GM21390 (cell line): ENCODE data around the gene C17orf67.

Experiments used
- ATAC-seq: cut with Tn5 transposase; IDR thresholded peaks from one replicate; pipeline ENCODE4 v1.9.1; 2021; ENCODE audit not compliant: unreplicated experiment

The C17orf67 gene

GRCh38 chr17:56834380-56835263, 902 bp upstream of the C17orf67 start:
- ATAC-seq: peak; percentile 27

- peak; percentile 50 for ATAC-seq
Measured at GRCh38 chr17:56833057-56833808, 487 bp downstream of the C17orf67 start.

GRCh38 chr17:56832446-56832845, 1.3 kb downstream of the C17orf67 start:
- ATAC-seq: no peak

GRCh38 chr17:56831369-56832095, 2.2 kb downstream of the C17orf67 start:
- ATAC-seq: no peak

GRCh38 chr17:56830726-56831368, 2.9 kb downstream of the C17orf67 start:
- no peak for ATAC-seq

GRCh38 chr17:56826611-56827414, 6.9 kb downstream of the C17orf67 start:
- no peak for ATAC-seq

- ATAC-seq: no peak
Measured at GRCh38 chr17:56824503-56824902, 9.2 kb downstream of the C17orf67 start.

GRCh38 chr17:56823848-56824247, 9.9 kb downstream of the C17orf67 start:
- ATAC-seq: no peak

- ATAC-seq: no peak
Measured at GRCh38 chr17:56822725-56823124, 11.0 kb downstream of the C17orf67 start.

GRCh38 chr17:56821847-56822534, 11.7 kb downstream of the C17orf67 start:
- no peak for ATAC-seq

GRCh38 chr17:56820207-56820606, 13.5 kb downstream of the C17orf67 start:
- ATAC-seq: no peak

- peak; percentile 82 for ATAC-seq
Measured at GRCh38 chr17:56819431-56820145, 14.1 kb downstream of the C17orf67 start.

GRCh38 chr17:56819030-56819429, 14.7 kb downstream of the C17orf67 start:
- no peak for ATAC-seq

- ATAC-seq: no peak
Measured at GRCh38 chr17:56817066-56817465, 16.7 kb downstream of the C17orf67 start.

- no peak for ATAC-seq
Measured at GRCh38 chr17:56815711-56816110, 18.0 kb downstream of the C17orf67 start.

- no peak for ATAC-seq
Measured at GRCh38 chr17:56812901-56813388, 20.8 kb downstream of the C17orf67 start.

- no peak for ATAC-seq
Measured at GRCh38 chr17:56810891-56811775, 22.6 kb downstream of the C17orf67 start.

- ATAC-seq: no peak
Measured at GRCh38 chr17:56810343-56810742, 23.4 kb downstream of the C17orf67 start.
